Measurements from ENCODE around the gene EVL.

- no peak for TF ChIP-seq CTCF (conservative IDR thresholded peaks at IDR 0.05 in 1 of 2, IDR thresholded peaks at IDR 0.05 in 1 of 2; ENCODE audit: low read depth in 1 of 2, low read length in 2 of 2)
- TF ChIP-seq EZH2 (IDR thresholded peaks at IDR 0.05; ENCODE audit: low read length, missing control alignments): no peak
These were observed 8.6 kb downstream of the EVL start for GRCh38 chr14:100073576-100074430.

All from fibroblast of lung (primary cell).